Stimulated activated CD8-positive, alpha-beta memory T cell treated with anti-CD3 and anti-CD28 coated beads, Interleukin-7, amount 100 ng/mL, for 4 hours (primary cell): ENCODE data around the gene MAN1C1.
"Not testable (repeated sequence)": the region's sequence is repeated elsewhere in the genome, so short reads cannot be mapped to it uniquely, and the experiment has no call there.

ENCODE experiments used
- DNase-seq, 2 donors: peaks; one replicate each; pipeline ENCODE4 v3.0.0-alpha.2; 2020; ENCODE audit warnings: low read depth in 2 of 2

The MAN1C1 gene

GRCh38 chr1:25634896-25635295, 18.3 kb downstream of the MAN1C1 start:
- DNase-seq = no peak

DNA sequence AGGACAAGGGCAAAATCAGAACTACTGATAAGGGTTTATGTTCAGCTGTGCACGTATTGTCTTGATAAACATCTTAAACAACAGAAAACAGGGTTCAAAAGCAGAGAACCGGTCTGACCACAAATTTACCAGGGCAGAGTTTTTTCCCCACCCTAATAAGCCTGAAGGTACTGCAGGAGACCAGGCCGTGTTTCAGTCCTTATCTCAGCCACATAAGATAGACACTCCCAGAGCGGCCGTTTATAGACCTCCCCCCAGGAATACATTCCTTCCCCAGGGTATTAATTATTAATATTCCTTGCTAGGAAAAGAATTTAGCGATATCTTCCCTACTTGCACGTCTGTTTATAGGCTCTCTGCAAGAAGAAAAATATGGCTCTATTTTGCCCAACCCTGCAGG, 19.6 kb downstream of the MAN1C1 start:
- not testable (repeated sequence) for DNase-seq

DNA sequence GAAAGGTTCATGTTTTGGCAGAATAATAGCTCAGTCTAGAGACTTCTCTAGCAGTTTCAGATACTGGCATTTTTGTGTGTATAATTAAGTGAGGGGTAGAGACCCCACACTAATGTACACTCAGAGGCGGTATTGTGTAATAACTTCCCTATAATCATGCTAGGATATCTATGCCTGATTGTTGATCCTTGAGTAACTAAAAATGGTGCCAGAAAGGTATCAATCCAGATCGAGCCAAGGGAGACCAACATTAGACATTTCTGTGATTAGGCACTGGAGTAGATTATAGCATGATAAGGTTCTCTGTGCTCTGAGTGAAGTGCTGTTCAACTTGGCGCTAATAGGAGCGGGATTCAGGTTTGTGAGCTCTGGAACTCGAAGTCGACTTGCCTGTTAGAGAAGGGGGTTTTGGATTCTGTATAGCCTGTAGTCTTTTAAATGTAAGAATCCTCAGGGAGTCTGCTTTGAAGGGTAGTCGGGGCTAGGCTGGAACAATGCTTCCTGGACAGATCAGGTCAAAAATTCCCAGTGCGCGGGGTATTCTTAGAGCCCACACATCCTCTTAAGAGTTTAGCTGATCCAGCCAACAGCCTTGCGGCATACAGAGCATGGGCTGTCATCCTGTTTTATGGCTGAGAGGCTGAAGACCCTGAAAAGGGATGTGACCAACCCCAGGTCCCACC, 24.2 kb downstream of the MAN1C1 start:
- no peak for DNase-seq

GRCh38 chr1:25641329-25641725, 24.7 kb downstream of the MAN1C1 start:
- no peak for DNase-seq

DNA sequence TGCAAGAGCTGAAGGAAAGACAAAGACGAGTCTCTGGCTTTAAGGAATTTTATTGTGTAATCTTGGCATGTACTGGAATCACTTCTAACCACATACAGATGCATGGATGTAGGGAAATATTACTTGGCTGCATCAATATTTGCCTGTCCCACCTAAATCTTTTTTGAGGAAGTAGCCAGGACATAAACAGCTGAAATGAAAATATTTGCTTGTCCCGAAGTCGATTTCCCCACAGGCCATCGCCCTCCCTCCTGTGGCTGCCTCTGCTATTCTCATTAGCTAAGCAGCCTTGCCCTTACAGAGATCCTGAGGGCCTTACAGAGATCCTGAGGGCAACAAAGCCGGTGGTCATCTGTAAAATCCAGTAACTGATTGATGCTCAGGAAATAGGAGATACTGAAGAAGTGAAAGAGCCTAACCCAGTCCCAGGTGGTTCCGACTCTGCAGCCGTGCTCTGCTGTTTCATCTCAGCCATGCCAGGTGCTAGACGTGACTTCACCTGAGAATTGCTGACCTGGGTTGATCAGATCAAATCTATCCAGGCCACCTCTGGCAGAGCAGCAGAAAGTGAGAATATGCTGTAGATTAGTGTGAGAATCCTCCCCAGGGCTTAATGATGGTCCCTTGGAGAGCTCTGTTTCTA, 25.5 kb downstream of the MAN1C1 start:
- no peak for DNase-seq

GRCh38 chr1:25642574-25643108, 26.1 kb downstream of the MAN1C1 start:
- DNase-seq = peak; percentile 44 to 49

GRCh38 chr1:25643929-25644328, 27.3 kb downstream of the MAN1C1 start:
- DNase-seq = no peak

DNA sequence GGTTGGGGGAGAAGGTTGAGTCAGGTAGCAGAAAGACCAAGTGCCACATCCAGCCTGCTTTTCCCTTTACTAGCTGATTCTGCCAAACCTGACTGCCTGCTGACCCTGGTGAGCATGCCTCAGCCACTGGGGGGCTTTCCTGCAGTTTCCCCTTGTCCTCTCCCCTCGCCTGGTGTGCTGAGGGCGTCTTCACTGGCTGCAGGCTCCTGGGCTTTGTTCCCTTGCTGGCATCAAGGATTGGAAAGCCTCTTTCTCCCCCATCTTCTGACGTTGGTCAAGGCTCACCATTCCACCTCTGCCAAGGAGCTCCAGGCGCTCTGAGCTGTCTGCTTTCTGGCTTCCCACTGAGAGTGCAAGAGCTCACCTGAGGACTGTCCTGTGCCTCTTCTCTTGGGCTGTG, 28.4 kb downstream of the MAN1C1 start:
- no peak for DNase-seq

DNA sequence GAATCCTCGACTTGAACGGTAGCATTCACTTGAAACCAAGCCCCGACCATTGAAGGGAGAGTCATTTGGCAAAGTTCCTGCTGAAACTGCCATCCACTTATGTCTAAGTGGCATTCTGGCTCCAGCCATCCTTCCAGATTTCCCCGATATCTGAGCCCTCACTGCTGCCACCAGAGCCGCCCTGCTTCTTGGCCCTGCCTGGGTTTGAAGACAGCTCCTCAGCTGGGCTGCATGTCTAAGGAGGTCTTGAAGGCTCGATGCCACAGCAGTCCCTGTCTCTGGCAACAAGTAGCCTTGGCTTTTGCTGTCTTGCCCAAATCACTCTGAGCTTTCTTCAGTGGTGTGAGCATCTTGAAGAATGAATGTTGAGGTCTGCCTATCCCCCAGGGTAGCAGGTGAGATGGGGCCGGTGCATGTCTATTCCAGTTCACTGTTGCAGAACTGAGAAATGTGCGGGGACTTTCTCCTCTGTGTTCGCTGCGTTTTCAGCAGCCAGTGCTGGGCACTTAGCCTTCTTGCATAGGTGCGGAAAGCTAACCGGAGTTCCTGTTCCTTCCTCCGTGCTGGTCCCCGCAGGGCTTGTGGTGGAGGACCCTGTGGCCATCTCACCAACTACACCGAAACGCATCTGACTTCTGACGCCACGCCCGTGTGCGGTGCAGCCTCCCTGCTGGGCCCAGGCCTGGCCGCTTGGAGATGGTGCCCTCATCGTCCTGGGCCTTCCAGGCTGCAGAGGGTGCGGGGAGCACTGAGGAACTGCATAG, 29.2 kb downstream of the MAN1C1 start:
- DNase-seq = no peak

- no peak for DNase-seq
These were observed 30.5 kb downstream of the MAN1C1 start for GRCh38 chr1:25647106-25647505.

- no peak for DNase-seq
These were observed 31.3 kb downstream of the MAN1C1 start for GRCh38 chr1:25647863-25648262.

GRCh38 chr1:25648681-25649440, 32.3 kb downstream of the MAN1C1 start:
- no peak for DNase-seq

GRCh38 chr1:25649505-25650288, 33.1 kb downstream of the MAN1C1 start:
- no peak for DNase-seq

GRCh38 chr1:25650289-25650576, 33.6 kb downstream of the MAN1C1 start:
- no peak for DNase-seq

GRCh38 chr1:25651036-25651640, 34.5 kb downstream of the MAN1C1 start:
- DNase-seq = no peak

DNA sequence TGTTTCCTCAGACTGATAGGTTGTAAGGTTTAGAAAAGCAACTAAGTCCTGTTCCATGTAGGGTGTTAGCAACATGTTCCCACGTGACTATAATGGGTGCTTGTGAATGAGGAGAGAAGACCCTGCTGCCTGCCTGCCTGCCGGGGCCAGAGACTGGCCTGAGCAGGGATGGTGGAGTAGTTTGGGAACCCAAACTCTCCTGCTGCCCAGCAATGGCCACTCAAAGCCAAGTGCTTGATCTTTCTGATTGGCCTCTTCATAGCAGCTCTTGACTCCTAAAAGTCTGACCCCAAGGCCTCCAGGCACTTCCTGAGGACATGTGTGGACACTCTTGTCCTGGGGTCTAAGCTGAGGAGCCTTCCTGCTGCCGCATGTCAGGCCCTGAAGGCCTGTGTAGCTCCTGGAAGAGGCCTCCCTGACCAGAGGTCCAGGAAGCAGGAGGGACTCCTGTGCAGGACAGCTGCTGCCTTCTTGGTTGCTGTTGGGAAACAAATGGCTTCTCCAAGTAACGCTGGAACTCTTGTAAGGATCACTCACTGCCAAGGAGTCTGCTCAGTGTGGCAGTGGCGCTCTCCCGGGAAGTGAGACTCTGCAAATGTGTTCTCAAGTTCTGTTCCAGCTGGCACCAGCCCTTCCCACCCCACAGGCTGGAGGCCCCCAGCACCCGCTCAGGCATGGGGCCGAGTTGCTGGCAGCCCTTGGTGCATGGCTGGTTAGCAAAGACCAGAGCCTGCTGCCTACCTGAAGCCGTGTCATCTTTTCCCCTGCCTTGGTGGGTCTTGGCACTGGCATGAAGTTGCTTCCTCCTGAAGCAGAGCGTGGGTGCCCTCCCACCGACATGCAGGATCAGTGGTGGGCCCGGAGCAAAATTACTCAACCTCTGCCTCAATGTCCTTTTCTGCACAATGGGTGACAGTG, 35.5 kb downstream of the MAN1C1 start:
- DNase-seq = no peak

GRCh38 chr1:25653558-25653957, 37.0 kb downstream of the MAN1C1 start:
- no peak for DNase-seq

DNA sequence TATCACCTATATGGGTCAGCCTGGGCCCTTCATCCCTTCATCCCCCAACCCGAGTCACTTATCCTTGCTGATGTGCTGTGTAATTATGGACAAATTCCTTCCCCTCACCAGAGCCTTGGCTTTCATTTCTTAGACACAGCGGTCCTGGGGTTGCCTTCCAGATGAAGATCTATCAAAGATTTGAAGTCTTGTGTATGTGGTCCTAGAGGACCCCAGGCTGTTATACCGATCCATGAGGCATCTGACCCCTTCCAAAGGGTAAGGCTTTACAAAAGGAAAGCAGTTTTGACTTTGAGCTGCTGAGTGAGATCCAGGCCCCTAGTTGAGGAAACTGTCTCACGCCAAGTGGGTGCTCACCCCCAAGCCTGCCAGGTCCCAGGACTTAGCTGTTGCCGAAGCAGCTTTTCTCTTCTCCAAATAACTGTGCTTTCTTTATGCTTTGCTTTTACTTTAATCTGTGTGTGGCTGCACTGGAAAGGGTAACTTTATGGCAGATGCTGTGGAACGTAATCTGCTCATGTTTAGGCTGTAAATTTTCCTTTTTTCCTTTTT, 37.6 kb downstream of the MAN1C1 start:
- no peak for DNase-seq

DNA sequence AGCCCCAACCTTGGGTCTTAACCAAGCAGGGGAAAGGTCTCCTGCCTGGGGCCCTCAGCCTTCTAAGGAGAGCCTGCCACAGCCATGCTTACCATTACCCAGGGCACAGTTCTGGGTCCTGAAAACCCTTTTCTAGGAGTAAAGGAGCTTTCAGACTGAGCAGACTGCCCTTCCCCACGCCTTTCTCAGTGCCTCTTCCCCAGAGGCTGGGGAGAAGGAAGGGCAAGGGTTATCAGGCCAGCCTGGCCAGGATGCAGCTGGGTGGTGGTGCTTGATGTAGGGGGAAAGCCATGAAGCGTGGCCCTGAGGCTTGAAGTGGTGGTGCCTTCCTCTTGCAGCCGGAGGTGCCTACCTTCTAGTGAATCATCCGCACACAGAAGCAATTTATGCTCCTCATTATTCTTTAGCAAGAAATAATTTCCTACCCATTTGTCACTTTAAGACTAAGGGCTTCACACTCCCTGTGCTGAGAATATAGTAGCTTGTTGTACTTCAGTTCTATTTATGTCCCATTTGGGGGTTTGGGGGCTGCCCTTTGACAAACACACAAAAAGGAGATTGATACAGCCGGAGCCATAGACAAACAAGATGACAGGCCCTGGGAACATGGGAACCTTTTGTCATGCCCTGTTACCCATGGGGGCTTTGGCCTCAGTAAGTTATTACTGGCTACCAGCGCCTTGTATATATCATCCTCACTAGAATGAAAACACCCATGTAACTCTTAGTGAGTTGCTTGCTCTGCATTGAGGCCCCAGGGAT, 40.7 kb downstream of the MAN1C1 start:
- no peak for DNase-seq
